ENCODE results near the gene TSG101.

The TSG101 gene

GRCh38 chr11:18479063-18479462 lies 47.7 kb downstream of the TSG101 start:
- no peaks in the 10 kb centered on the region for H3F3A ChIP-seq (ENCODE audit: insufficient read depth, low read length)
- H3K9me3 ChIP-seq (ENCODE audit: low read length) = no peaks in the 10 kb centered on the region
- no peaks in the 10 kb centered on the region for H3K9me2 ChIP-seq (ENCODE audit: low read depth, low read length)
- H3K4me1 ChIP-seq (ENCODE audit: insufficient read depth, low read length, severe bottlenecking) = no peaks in the 10 kb centered on the region
- no peak overlapping the region for H3K27ac ChIP-seq (ENCODE audit: low read depth, low read length, poor library complexity, severe bottlenecking)
- no peak overlapping the region for H2AFZ ChIP-seq (ENCODE audit: low read length)
- no peak overlapping the region for H3K4me2 ChIP-seq (ENCODE audit: low read length)
- H4K20me1 ChIP-seq (ENCODE audit: insufficient read depth, low read length) = no peaks in the 10 kb centered on the region
- H3K27me3 ChIP-seq (ENCODE audit: insufficient read depth, low read length) = no peaks in the 10 kb centered on the region
- TF ChIP-seq EZH2 (IDR thresholded peaks at IDR 0.05; ENCODE audit: borderline replicate concordance, low read length) = no peak
- no peak overlapping the region for H3K4me3 ChIP-seq (ENCODE audit: low read depth, low read length, poor library complexity, severe bottlenecking)
- H3K9ac ChIP-seq (ENCODE audit: low read length) = no peak overlapping the region
- peaks cover 84% of the 10 kb centered on the region for H3K36me3 ChIP-seq (ENCODE audit: insufficient read depth, low read length)
- H3K79me2 ChIP-seq (ENCODE audit: insufficient read depth, low read length) = no peaks in the 10 kb centered on the region

GRCh38 chr11:18472587-18472986 lies 54.2 kb downstream of the TSG101 start:
- no peak overlapping the region for H3K4me3 ChIP-seq (ENCODE audit: low read depth, low read length, poor library complexity, severe bottlenecking)
- H3K4me1 ChIP-seq (ENCODE audit: insufficient read depth, low read length, severe bottlenecking) = no peaks in the 10 kb centered on the region
- no peak overlapping the region for H3K27ac ChIP-seq (ENCODE audit: low read depth, low read length, poor library complexity, severe bottlenecking)
- H3F3A ChIP-seq (ENCODE audit: insufficient read depth, low read length) = no peaks in the 10 kb centered on the region; the same call in 1 of the 2 replicates
- H3K4me2 ChIP-seq (ENCODE audit: low read length) = no peak overlapping the region
- H3K27me3 ChIP-seq (ENCODE audit: insufficient read depth, low read length) = no peaks in the 10 kb centered on the region
- H3K9me2 ChIP-seq (ENCODE audit: low read depth, low read length) = no peaks in the 10 kb centered on the region
- H2AFZ ChIP-seq (ENCODE audit: low read length) = no peak overlapping the region
- H4K20me1 ChIP-seq (ENCODE audit: insufficient read depth, low read length) = no peaks in the 10 kb centered on the region
- H3K79me2 ChIP-seq (ENCODE audit: insufficient read depth, low read length) = no peaks in the 10 kb centered on the region
- H3K36me3 ChIP-seq (ENCODE audit: insufficient read depth, low read length) = peaks cover 22% of the 10 kb centered on the region
- no peaks in the 10 kb centered on the region for H3K9me3 ChIP-seq (ENCODE audit: low read length)
- no peak overlapping the region for H3K9ac ChIP-seq (ENCODE audit: low read length)
- TF ChIP-seq CTCF (IDR thresholded peaks at IDR 0.05; ENCODE audit: low read length) = no peak
- TF ChIP-seq EZH2 (IDR thresholded peaks at IDR 0.05; ENCODE audit: borderline replicate concordance, low read length) = no peak

- no peak for TF ChIP-seq CTCF (IDR thresholded peaks at IDR 0.05; ENCODE audit: low read length)
- no peak for TF ChIP-seq EZH2 (IDR thresholded peaks at IDR 0.05; ENCODE audit: borderline replicate concordance, low read length)
- H3K4me2 ChIP-seq (ENCODE audit: low read length) = no peak overlapping the region
- H3K27me3 ChIP-seq (ENCODE audit: insufficient read depth, low read length) = no peaks in the 10 kb centered on the region
- H2AFZ ChIP-seq (ENCODE audit: low read length) = no peak overlapping the region
- no peak overlapping the region for H3K27ac ChIP-seq (ENCODE audit: low read depth, low read length, poor library complexity, severe bottlenecking)
- H3K79me2 ChIP-seq (ENCODE audit: insufficient read depth, low read length) = no peaks in the 10 kb centered on the region
- no peak overlapping the region for H3K9ac ChIP-seq (ENCODE audit: low read length)
- H3K36me3 ChIP-seq (ENCODE audit: insufficient read depth, low read length) = peaks cover 17% of the 10 kb centered on the region
- H3K9me3 ChIP-seq (ENCODE audit: low read length) = no peaks in the 10 kb centered on the region
- H3F3A ChIP-seq (ENCODE audit: insufficient read depth, low read length) = no peaks in the 10 kb centered on the region; the same call in 1 of the 2 replicates
- no peaks in the 10 kb centered on the region for H3K4me1 ChIP-seq (ENCODE audit: insufficient read depth, low read length, severe bottlenecking)
- H4K20me1 ChIP-seq (ENCODE audit: insufficient read depth, low read length) = no peaks in the 10 kb centered on the region
- H3K9me2 ChIP-seq (ENCODE audit: low read depth, low read length) = no peaks in the 10 kb centered on the region
- no peak overlapping the region for H3K4me3 ChIP-seq (ENCODE audit: low read depth, low read length, poor library complexity, severe bottlenecking)
Observed at GRCh38 chr11:18471995-18472394, 54.7 kb downstream of the TSG101 start.

GRCh38 chr11:18468961-18469360 lies 57.8 kb downstream of the TSG101 start:
- Histone ChIP-seq H3K9ac (ENCODE audit: low read length) (no peak overlapping the region), H3K4me1 (ENCODE audit: insufficient read depth, low read length, severe bottlenecking) (no peaks in the 10 kb centered on the region), H2AFZ (ENCODE audit: low read length) (no peak overlapping the region), H3K27me3 (ENCODE audit: insufficient read depth, low read length) (no peaks in the 10 kb centered on the region), H3F3A (ENCODE audit: insufficient read depth, low read length) (no peaks in the 10 kb centered on the region; the same call in 1 of the 2 replicates), H3K27ac (ENCODE audit: low read depth, low read length, poor library complexity, severe bottlenecking) (no peak overlapping the region), H3K36me3 (ENCODE audit: insufficient read depth, low read length) (no peaks in the 10 kb centered on the region), H3K4me2 (ENCODE audit: low read length) (no peak overlapping the region), H4K20me1 (ENCODE audit: insufficient read depth, low read length) (no peaks in the 10 kb centered on the region), H3K4me3 (ENCODE audit: low read depth, low read length, poor library complexity, severe bottlenecking) (no peak overlapping the region), H3K9me2 (ENCODE audit: low read depth, low read length) (no peaks in the 10 kb centered on the region), H3K79me2 (ENCODE audit: insufficient read depth, low read length) (no peaks in the 10 kb centered on the region), H3K9me3 (ENCODE audit: low read length) (no peaks in the 10 kb centered on the region)
- TF ChIP-seq EZH2 (IDR thresholded peaks at IDR 0.05; ENCODE audit: borderline replicate concordance, low read length) = no peak
- no peak for TF ChIP-seq CTCF (IDR thresholded peaks at IDR 0.05; ENCODE audit: low read length)

Data from OCI-LY1 (cell line).